GM12865 (cell line): ENCODE results near the gene TEX52.

Source experiments
- DNase-seq: peaks from one replicate; pipeline ENCODE4 v3.0.0; 2010; ENCODE audit warnings: low read depth
- H3K4me3 ChIP-seq: 2 replicates; pipeline ENCODE4 v1.5.1; 2011; ENCODE audit warnings: mild to moderate bottlenecking, low read depth, low read length, control low read depth
- TF ChIP-seq, protein P1 (sequence below): IDR thresholded peaks from 2 replicates; pipeline ENCODE4 v1.5.1; 2011; ENCODE audit warnings: low read length, control low read depth, low read depth, inconsistent platforms; ENCODE audit not compliant: insufficient read depth; ENCODE audit errors: missing control alignments

Gene TEX52

DNA sequence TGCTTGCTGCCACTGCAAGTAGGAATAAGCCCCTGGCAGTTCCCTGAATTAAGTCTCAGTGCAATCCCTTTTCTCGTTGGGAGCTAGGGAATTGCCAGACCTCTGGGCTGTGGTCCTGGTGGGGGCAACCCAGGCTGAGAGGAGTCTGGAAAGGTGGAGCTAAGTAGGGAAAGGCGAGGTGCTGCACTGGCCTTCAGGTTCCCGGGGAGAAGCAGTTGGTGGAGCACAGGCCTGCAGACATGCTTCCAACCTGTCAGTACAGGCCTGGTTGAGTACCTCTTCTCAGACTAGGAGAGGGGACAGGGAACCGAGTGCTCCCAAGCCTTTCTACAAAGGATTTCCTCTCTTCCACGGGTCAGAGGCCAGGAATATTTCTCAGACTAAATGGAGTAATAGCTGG lies 23.5 kb downstream of the TEX52 start:
- no peak overlapping the region for H3K4me3 ChIP-seq
- TF ChIP-seq, protein P1, sequence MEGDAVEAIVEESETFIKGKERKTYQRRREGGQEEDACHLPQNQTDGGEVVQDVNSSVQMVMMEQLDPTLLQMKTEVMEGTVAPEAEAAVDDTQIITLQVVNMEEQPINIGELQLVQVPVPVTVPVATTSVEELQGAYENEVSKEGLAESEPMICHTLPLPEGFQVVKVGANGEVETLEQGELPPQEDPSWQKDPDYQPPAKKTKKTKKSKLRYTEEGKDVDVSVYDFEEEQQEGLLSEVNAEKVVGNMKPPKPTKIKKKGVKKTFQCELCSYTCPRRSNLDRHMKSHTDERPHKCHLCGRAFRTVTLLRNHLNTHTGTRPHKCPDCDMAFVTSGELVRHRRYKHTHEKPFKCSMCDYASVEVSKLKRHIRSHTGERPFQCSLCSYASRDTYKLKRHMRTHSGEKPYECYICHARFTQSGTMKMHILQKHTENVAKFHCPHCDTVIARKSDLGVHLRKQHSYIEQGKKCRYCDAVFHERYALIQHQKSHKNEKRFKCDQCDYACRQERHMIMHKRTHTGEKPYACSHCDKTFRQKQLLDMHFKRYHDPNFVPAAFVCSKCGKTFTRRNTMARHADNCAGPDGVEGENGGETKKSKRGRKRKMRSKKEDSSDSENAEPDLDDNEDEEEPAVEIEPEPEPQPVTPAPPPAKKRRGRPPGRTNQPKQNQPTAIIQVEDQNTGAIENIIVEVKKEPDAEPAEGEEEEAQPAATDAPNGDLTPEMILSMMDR, result no peak
- DNase-seq, result no peak

DNA sequence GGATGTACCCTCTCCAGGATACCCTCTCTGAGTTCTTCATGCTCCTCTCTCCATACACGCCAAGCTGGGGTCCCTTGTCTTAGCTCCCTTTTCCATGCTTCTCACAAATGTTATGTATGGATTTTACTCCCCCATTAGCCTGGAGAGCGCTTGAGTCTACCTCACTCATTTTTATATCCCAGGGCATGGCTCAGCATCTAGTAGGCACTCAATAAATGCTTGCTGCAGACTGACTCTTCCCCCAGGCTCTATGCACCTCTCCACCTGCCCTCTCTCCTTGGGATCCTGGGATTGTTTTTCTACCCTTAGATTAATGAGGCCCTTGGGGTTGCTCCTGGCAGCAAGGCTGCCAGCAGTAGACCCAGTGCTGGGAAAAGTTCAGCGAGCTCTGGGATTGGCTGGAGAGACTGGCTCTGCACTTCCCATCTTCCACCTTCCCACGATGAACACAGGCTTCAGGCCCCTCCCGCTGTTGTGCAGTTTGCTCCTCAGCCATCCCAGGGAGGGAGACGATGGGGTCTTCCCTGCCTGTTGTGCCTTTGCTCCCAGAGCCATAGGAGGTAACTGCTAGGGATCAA lies 24.2 kb downstream of the TEX52 start:
- DNase-seq, result no peak
- no peak overlapping the region for H3K4me3 ChIP-seq
- TF ChIP-seq, protein P1, result no peak

DNA sequence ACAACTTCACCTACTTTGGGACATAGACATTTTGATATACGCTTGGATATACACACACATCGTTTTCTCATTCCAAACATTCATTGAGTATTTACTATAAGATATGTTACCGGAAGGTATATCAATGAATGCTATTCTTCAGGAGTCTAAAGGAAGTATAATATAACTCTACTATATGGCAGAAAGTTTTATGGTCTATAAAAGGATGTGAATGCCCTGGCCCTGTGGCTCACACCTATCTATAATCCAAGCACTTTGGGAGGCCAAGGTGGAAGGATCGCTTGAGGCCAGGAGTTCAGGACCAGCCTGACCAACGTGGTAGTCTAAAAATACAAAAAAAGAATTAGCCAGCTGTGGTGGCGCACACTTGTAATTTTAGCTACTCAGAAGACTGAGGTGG lies 27.6 kb downstream of the TEX52 start:
- TF ChIP-seq, protein P1, result no peak
- no peak for DNase-seq
- H3K4me3 ChIP-seq, result no peak overlapping the region

DNA sequence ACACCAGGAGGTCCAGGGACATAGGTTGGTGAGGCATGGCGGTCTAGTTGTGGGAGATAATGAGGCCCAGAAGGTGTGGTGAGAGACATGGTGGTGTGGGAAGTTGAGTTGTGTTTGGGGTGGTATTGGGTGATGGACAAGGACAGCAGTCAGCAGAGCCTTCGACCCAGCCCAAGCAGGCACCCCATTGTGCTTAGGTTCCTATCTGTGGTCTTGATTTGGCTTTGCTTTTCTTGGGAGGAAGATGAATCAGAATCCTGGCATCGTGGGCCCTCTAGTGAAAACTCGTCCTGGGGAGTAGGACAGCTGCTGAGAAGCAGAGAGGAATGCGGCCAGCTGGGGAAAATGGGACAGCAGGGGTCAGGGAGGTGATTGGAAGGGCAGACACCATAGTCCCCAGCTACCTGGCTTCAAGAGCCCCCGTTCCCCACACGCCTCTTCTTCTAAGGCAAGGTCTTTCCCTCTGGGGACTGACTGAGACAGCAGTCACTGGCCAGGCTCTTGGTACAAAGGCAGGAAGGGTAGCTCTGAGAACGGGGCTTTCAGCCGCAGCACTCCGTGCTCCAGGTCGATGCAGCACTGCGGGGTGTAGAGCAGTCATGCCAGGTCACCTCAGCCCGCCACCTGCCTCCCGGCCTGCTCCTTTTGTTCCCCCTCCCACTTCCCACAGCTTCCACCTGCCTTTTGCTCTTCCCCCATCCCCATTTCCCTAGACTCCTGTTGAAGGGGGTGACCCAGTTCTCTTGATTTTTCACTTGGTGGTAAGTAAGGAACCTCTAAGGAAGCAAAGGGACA lies 29.9 kb downstream of the TEX52 start:
- H3K4me3 ChIP-seq, result no peak overlapping the region
- TF ChIP-seq, protein P1, result no peak
- DNase-seq, result no peak

DNA sequence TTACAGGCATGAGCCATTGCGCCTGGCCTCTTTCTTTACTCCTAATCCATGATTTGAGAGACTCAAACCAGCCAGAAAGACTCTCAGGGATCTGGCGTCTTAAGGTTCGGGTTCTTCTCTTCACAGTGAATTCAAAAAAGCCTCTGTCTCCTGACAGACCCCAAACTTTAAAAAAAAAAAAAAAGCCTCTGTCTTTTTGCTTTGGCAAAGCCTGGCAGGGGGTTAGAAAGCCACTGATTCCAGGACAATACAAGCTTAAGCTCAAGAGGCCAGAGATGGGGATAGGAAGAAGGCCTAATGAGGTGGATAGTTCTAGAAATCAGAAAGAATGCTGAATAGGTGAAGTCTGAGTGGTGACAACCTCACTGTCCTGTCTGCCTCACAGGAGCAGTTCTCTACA lies 30.8 kb downstream of the TEX52 start:
- no peak overlapping the region for H3K4me3 ChIP-seq
- no peak for DNase-seq
- TF ChIP-seq, protein P1, result no peak

DNA sequence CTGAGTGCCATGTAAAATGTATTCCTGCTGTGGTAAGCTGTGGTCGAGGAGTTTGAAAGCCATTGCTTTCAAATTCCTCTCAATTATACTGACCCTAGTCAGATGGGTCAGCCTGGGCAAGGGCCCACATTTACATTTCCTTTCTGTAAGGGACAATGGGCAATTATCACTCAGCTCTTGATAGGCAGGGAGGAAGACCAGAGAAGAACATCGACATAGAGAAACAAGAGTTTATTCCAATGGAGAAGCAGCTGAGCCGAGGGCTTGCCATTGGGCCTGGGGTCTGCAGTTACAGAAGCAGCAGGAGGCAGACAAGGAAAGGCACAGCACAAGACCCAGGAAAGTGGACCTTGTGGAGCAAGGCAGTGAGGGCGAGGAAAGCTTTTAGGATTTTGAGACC lies 31.7 kb downstream of the TEX52 start:
- no peak overlapping the region for H3K4me3 ChIP-seq
- DNase-seq, result no peak
- TF ChIP-seq, protein P1, result no peak

DNA sequence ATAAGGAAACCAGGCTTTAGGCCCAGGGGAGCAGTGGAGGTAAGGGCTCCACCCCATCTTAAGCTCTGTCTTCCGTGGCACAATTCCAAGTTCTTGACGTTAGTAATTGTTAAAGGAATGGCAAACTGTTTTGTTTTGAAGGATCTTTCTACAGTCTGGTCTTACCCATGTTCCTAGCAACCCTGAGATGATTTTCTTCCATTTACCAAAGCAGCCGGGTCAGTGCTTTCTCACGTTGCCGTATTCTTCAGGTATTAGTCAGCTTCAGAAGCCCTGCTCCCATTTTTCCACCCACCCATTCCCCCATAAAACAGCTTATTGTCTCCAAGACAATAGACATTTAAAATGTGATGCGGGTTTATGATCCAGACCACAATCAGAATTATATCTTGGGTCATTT lies 32.3 kb downstream of the TEX52 start:
- TF ChIP-seq, protein P1, result no peak
- no peak for DNase-seq
- H3K4me3 ChIP-seq, result no peak overlapping the region
